ENCODE data around the gene BACH1. TPM values are rescaled to one million over a fixed set of nuclear protein-coding genes. Genes with fewer than 3 reads are reported as not detected.

BACH1 gene
- polyA plus RNA-seq, 2 donors = 6.2 to 9.6 TPM

- no peaks in the 10 kb centered on the region for H3K9me3 ChIP-seq (ENCODE audit: control insufficient read depth in 2 of 2, insufficient read depth in 1 of 2, low read depth in 1 of 2, low read length in 1 of 2)
- no peaks in the 10 kb centered on the region for H3K27me3 ChIP-seq (ENCODE audit: control insufficient read depth in 1 of 2, insufficient read depth in 2 of 2, low read length in 2 of 2)
- H3K36me3 ChIP-seq (ENCODE audit: control insufficient read depth in 2 of 2, insufficient read depth in 2 of 2, low read length in 1 of 2) = no peaks in the 10 kb centered on the region
- H3K4me3 ChIP-seq (ENCODE audit: low read depth in 1 of 2, low read length in 2 of 2) = no peak overlapping the region
- no peak overlapping the region for H3K27ac ChIP-seq (ENCODE audit: low read depth in 2 of 2, low read length in 1 of 2)
- no peaks in the 10 kb centered on the region for H3K4me1 ChIP-seq (ENCODE audit: control insufficient read depth in 2 of 2, insufficient read depth in 2 of 2, low read length in 1 of 2)
- 88 to 94% methylated on average over 4 of the region's 4 CpGs for WGBS, 2 donors
These were observed 83.4 kb downstream of the BACH1 start for GRCh38 chr21:29382030-29382654.

GRCh38 chr21:29384683-29385359 is 86.1 kb downstream of the BACH1 start:
- Histone ChIP-seq H3K4me1 (ENCODE audit: control insufficient read depth in 2 of 2, insufficient read depth in 2 of 2, low read length in 1 of 2) (no peaks in the 10 kb centered on the region), H3K27me3 (ENCODE audit: control insufficient read depth in 1 of 2, insufficient read depth in 2 of 2, low read length in 2 of 2) (no peaks in the 10 kb centered on the region), H3K4me3 (ENCODE audit: low read depth in 1 of 2, low read length in 2 of 2) (no peak overlapping the region), H3K36me3 (ENCODE audit: control insufficient read depth in 2 of 2, insufficient read depth in 2 of 2, low read length in 1 of 2) (no peaks in the 10 kb centered on the region), H3K9me3 (ENCODE audit: control insufficient read depth in 2 of 2, insufficient read depth in 1 of 2, low read depth in 1 of 2, low read length in 1 of 2) (no peaks in the 10 kb centered on the region), H3K27ac (ENCODE audit: low read depth in 2 of 2, low read length in 1 of 2) (no peak overlapping the region)
- 56 to 68% methylated on average over 2 of the region's 2 CpGs for WGBS, 2 donors

GRCh38 chr21:29385934-29386520 is 87.3 kb downstream of the BACH1 start:
- no peak overlapping the region for H3K4me3 ChIP-seq (ENCODE audit: low read depth in 1 of 2, low read length in 2 of 2)
- H3K27me3 ChIP-seq (ENCODE audit: control insufficient read depth in 1 of 2, insufficient read depth in 2 of 2, low read length in 2 of 2) = no peaks in the 10 kb centered on the region
- no peaks in the 10 kb centered on the region for H3K36me3 ChIP-seq (ENCODE audit: control insufficient read depth in 2 of 2, insufficient read depth in 2 of 2, low read length in 1 of 2)
- H3K9me3 ChIP-seq (ENCODE audit: control insufficient read depth in 2 of 2, insufficient read depth in 1 of 2, low read depth in 1 of 2, low read length in 1 of 2) = no peaks in the 10 kb centered on the region
- no peak overlapping the region for H3K27ac ChIP-seq (ENCODE audit: low read depth in 2 of 2, low read length in 1 of 2)
- no peaks in the 10 kb centered on the region for H3K4me1 ChIP-seq (ENCODE audit: control insufficient read depth in 2 of 2, insufficient read depth in 2 of 2, low read length in 1 of 2)
- WGBS, 2 donors = 91 to 92% methylated on average over 6 of the region's 6 CpGs

- Histone ChIP-seq H3K9me3 (ENCODE audit: control insufficient read depth in 2 of 2, insufficient read depth in 1 of 2, low read depth in 1 of 2, low read length in 1 of 2) (no peaks in the 10 kb centered on the region), H3K4me1 (ENCODE audit: control insufficient read depth in 2 of 2, insufficient read depth in 2 of 2, low read length in 1 of 2) (no peaks in the 10 kb centered on the region), H3K4me3 (ENCODE audit: low read depth in 1 of 2, low read length in 2 of 2) (no peak overlapping the region), H3K27ac (ENCODE audit: low read depth in 2 of 2, low read length in 1 of 2) (no peak overlapping the region), H3K36me3 (ENCODE audit: control insufficient read depth in 2 of 2, insufficient read depth in 2 of 2, low read length in 1 of 2) (no peaks in the 10 kb centered on the region), H3K27me3 (ENCODE audit: control insufficient read depth in 1 of 2, insufficient read depth in 2 of 2, low read length in 2 of 2) (no peaks in the 10 kb centered on the region)
- 82 to 86% methylated on average over 4 of the region's 4 CpGs for WGBS, 2 donors
These were observed 88.1 kb downstream of the BACH1 start for GRCh38 chr21:29386803-29387202.

GRCh38 chr21:29387598-29387997 is 88.9 kb downstream of the BACH1 start:
- Histone ChIP-seq H3K27ac (ENCODE audit: low read depth in 2 of 2, low read length in 1 of 2) (no peak overlapping the region), H3K9me3 (ENCODE audit: control insufficient read depth in 2 of 2, insufficient read depth in 1 of 2, low read depth in 1 of 2, low read length in 1 of 2) (no peaks in the 10 kb centered on the region), H3K4me1 (ENCODE audit: control insufficient read depth in 2 of 2, insufficient read depth in 2 of 2, low read length in 1 of 2) (no peaks in the 10 kb centered on the region), H3K27me3 (ENCODE audit: control insufficient read depth in 1 of 2, insufficient read depth in 2 of 2, low read length in 2 of 2) (no peaks in the 10 kb centered on the region), H3K4me3 (ENCODE audit: low read depth in 1 of 2, low read length in 2 of 2) (no peak overlapping the region), H3K36me3 (ENCODE audit: control insufficient read depth in 2 of 2, insufficient read depth in 2 of 2, low read length in 1 of 2) (no peaks in the 10 kb centered on the region)
- 87 to 88% methylated on average over 5 of the region's 5 CpGs for WGBS, 2 donors

GRCh38 chr21:29389136-29389535 is 90.4 kb downstream of the BACH1 start:
- no peak overlapping the region for H3K4me3 ChIP-seq (ENCODE audit: low read depth in 1 of 2, low read length in 2 of 2)

GRCh38 chr21:29390778-29391177 is 92.1 kb downstream of the BACH1 start:
- no peaks in the 10 kb centered on the region for H3K4me1 ChIP-seq (ENCODE audit: control insufficient read depth in 2 of 2, insufficient read depth in 2 of 2, low read length in 1 of 2)
- H3K27ac ChIP-seq (ENCODE audit: low read depth in 2 of 2, low read length in 1 of 2) = no peak overlapping the region
- H3K36me3 ChIP-seq (ENCODE audit: control insufficient read depth in 2 of 2, insufficient read depth in 2 of 2, low read length in 1 of 2) = no peaks in the 10 kb centered on the region
- no peaks in the 10 kb centered on the region for H3K27me3 ChIP-seq (ENCODE audit: control insufficient read depth in 1 of 2, insufficient read depth in 2 of 2, low read length in 2 of 2)
- no peaks in the 10 kb centered on the region for H3K9me3 ChIP-seq (ENCODE audit: control insufficient read depth in 2 of 2, insufficient read depth in 1 of 2, low read depth in 1 of 2, low read length in 1 of 2)
- 93 to 97% methylated on average over 2 of the region's 2 CpGs for WGBS, 2 donors
- H3K4me3 ChIP-seq (ENCODE audit: low read depth in 1 of 2, low read length in 2 of 2) = no peak overlapping the region

More at GRCh38 chr21:29389136-29389535, 90.4 kb downstream of the BACH1 start:
- no peak overlapping the region for H3K27ac ChIP-seq (ENCODE audit: low read depth in 2 of 2, low read length in 1 of 2)
- no peaks in the 10 kb centered on the region for H3K36me3 ChIP-seq (ENCODE audit: control insufficient read depth in 2 of 2, insufficient read depth in 2 of 2, low read length in 1 of 2)
- H3K27me3 ChIP-seq (ENCODE audit: control insufficient read depth in 1 of 2, insufficient read depth in 2 of 2, low read length in 2 of 2) = no peaks in the 10 kb centered on the region
- no peaks in the 10 kb centered on the region for H3K4me1 ChIP-seq (ENCODE audit: control insufficient read depth in 2 of 2, insufficient read depth in 2 of 2, low read length in 1 of 2)
- H3K9me3 ChIP-seq (ENCODE audit: control insufficient read depth in 2 of 2, insufficient read depth in 1 of 2, low read depth in 1 of 2, low read length in 1 of 2) = no peaks in the 10 kb centered on the region
- 81 to 88% methylated on average over 3 of the region's 3 CpGs for WGBS, 2 donors

- H3K4me3 ChIP-seq (ENCODE audit: low read depth in 1 of 2, low read length in 2 of 2) = no peak overlapping the region
- H3K9me3 ChIP-seq (ENCODE audit: control insufficient read depth in 2 of 2, insufficient read depth in 1 of 2, low read depth in 1 of 2, low read length in 1 of 2) = no peaks in the 10 kb centered on the region
- no peaks in the 10 kb centered on the region for H3K36me3 ChIP-seq (ENCODE audit: control insufficient read depth in 2 of 2, insufficient read depth in 2 of 2, low read length in 1 of 2)
- WGBS, 2 donors = 94 to 96% methylated on average over 2 of the region's 2 CpGs
- H3K27ac ChIP-seq (ENCODE audit: low read depth in 2 of 2, low read length in 1 of 2) = no peak overlapping the region
- no peaks in the 10 kb centered on the region for H3K27me3 ChIP-seq (ENCODE audit: control insufficient read depth in 1 of 2, insufficient read depth in 2 of 2, low read length in 2 of 2)
- H3K4me1 ChIP-seq (ENCODE audit: control insufficient read depth in 2 of 2, insufficient read depth in 2 of 2, low read length in 1 of 2) = no peaks in the 10 kb centered on the region
These were observed 95.3 kb downstream of the BACH1 start for GRCh38 chr21:29394051-29394450.
